Measurements from ENCODE around the gene IQGAP3.

Gene IQGAP3

DNA sequence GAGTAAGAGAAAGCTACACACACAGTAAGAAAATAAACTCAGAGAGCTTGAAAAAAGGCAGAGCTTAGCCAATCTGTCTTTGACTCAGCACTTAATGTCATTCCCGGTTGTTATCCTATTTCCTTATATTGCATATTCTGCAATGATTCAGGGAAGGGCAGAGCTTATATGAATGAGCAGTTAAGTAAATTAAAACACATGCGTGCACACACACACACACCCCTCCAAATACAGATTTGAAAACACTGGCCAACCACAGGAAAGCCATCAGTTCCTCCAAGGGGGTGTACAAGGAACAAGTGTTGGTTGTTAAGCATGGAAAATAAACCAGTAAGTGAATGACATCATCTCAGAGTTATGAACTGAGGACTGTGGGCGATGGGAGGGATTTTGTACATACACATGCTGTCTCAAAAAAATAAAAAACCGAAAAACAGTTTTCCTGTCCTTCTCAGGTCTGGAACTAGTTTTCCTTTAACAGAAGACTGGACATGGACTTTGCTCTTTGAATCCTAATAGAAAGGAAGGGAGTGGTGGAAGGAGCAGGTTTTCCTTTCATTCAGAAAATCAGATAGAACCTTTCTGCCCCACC is 1.0 kb downstream of the IQGAP3 start:
- peak; percentile 85 for DNase-seq (ENCODE audit: low read depth)

DNA sequence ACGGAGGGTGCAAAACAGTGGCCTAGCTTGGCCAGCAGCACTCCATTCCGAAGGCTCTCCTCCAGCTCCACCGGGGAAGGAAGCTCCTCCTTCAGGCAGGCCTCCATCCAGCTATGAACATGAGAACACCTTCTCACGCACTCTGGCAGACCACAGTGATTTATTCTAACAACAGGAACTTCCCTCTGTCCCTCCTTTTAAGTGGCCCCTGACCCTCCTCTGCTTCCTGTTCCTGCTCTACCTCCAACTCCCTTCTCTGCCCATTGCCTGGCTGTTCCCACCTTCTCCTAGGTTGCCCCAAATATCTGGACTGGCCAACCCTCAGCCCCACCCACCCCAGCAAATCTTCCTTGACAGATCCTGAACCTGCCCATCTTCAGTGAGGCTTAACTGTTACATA is 5.9 kb downstream of the IQGAP3 start:
- DNase-seq (ENCODE audit: low read depth) = no peak

DNA sequence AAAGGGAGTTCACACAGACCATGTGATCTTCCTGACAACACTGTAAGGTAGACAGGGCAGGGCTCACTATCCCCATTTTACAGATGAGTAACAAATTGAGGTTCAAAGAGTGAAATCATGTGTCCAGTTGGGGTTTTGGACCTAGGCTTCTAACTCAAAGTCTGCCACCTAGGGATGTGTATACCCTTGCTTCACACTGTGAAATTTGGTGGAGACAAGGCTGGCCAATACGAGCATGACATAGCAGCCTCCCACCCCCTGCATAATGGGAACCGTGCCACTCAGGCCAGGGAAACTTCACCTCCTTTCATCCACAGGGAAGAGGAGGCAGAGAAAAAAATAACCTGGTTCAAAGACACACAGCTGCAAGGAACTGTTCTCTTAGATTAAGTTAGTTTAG is 6.8 kb downstream of the IQGAP3 start:
- no peak for DNase-seq (ENCODE audit: low read depth)

DNA sequence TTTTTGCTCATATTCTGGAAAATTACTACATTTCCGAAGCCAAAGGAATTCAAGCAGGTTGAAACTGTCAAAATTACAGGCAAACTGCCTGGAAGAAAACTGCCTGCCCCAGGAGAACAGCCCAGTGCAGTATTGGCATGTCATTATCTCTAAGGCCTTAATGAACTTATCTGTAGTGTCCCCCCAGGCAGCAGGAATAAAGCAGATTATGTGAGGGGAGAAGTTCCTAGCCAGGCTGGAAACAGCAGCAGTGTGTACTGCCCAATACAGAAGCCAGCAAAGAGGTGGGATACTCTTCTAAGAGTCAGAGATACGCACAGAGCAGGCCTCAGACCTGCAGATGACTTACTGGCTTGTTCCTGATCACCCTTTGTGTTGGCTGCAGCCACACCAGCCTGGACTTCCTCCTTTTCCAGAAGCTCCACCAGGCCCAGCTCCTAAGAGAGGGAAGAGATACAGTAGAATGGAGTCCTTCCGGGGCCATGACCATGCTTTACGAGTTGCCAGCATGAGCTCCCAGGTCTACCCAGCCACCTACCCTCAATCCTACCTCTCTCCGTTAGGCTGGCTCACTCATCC is 11.7 kb downstream of the IQGAP3 start:
- DNase-seq (ENCODE audit: low read depth) = no peak

DNA sequence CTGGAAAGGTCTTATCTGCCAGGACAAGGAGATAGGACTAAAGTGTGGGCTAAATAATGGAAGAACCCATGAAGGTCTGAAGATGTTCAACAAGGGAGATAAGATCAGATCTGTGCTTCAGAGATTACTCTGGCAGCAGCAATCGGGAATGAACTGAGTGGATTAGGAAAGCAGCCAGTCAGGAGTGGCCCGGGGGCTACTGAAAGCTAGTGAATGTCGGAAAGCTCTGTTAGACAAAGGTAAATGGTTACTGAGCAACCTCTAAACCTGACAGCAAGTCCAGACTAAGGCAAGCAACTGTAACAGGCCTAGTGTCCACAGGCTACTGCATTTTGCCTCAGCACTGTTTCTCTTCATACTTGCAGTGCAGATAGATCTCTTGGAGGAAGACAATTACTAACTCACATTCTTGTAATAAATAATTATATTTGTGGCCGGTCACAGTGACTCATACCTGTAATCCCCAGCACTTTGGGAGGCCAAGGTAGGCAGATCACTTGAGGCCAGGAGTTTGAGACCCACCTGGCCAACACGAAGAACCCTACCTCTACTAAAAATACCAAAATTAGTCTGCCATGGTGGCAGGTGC is 12.5 kb downstream of the IQGAP3 start:
- DNase-seq (ENCODE audit: low read depth) = no peak

DNA sequence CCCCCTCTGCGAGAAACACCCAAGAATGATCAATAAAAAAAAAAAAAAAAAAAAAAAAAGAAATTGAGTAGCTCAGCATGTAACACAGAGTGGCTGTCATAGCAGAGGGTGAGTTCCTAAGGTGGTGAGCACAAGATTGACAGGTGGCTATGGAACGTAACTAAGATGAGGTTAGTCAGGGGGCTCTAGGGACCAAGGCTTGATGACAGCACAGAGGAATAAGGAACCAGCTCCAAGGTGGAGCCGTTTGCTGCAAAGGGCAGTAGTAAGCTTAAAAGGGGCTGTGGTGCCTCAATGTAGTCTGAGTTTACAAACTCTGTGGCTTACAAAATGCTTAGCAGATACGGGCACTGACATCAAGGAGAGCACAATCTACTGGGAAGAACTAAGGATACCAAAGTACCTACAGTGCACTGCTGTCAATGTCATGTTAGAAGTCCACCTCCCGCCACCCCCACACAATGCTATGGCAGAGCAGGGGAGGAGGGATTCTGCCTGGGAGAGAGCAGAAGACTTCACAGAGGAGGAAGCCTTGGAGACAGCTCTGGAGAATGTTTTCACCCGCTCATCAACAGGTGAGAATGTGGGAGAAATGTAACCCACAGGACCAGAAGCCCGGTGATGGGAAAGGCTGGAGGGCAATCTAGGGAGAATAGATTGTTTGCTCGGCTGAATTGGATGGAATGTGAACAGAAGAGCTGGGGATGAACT is 13.1 kb downstream of the IQGAP3 start:
- DNase-seq (ENCODE audit: low read depth) = no peak

DNA sequence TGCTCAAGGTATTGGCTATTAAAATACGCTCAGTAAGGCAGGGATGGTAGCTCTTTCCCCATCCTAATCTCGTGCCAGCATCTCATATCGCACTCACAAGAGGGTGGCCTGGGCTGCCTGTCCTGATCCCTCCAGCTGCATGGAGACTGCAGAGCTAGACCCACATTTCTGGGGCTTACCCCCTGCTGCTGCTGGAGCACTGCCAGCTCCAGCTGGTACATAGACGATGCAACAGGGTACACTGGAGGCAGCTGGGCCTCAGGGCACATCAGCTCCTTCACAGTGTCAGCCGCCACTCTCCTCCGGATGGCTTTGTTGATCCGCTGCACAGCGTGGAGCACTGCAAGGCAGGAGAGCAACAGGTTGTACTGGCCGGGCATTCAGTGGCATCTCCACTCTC is 16.0 kb downstream of the IQGAP3 start:
- no peak for DNase-seq (ENCODE audit: low read depth)

DNA sequence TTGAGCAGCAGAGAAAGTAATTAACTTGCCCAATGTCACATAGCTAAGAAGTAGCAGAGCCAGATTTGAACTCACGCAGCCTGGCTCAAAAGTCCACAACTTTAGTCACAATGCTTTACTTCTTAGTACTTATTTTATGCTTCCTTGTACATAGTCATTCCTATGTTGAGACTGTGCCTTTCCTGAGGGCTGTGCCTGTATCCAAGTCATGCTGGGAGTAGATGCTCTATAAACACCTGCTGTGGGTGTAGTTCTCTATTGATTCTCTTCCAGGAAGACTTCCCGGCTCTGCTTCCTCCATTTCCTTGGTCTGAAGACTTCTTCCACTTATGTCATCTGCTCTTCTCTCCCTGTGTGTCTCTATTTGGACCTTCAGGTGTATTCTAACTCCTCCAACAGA is 16.6 kb downstream of the IQGAP3 start:
- DNase-seq (ENCODE audit: low read depth) = no peak

DNA sequence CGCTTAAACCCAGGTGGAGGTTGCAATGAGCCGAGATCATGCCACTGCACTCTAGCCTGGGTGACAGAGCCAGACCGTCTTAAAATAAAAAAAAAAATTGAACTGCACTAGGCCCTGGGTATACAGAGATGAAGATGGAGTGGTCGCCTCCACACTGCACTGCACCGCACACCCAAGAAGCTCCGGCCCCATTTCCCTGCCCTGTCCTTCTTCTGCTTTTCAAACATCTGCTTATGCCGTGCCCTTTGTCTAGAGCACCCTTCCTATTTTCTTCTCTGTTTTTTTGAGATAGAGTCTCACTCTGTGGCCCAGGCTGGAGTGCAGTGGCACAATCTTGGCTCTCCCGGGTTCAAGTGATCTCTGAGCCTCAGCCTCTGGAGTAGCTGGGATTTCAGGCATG is 17.4 kb downstream of the IQGAP3 start:
- no peak for DNase-seq (ENCODE audit: low read depth)

DNA sequence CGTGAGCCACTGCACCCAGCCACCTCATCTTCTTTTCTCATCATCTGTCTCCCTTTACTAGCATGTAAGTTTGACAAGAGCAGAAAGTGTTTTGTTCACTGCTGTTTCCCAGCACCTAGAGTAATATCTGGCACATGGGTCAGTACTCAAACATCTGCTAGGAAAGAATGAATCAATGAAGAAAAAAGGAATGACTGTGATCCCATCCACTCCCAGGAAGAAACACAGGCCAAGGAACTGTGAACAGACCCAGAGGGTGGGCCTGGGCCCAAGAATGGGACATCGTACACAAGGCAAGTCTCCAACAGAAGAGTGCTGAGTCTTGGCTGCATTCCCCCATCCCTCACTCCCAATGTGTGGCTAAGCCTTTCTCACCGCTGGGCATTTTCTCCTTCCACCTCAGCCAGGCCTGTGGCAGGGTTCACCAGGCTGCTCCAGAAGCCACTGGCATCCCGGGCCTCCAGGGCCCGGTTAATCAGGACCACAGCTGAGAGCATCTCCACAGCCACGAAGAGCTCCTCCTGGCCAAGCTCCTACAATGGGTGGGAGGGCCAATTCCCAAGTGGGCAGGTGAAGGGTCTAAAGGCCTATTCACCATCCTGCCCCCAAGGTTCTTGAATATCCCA is 18.4 kb downstream of the IQGAP3 start:
- no peak for DNase-seq (ENCODE audit: low read depth)

DNA sequence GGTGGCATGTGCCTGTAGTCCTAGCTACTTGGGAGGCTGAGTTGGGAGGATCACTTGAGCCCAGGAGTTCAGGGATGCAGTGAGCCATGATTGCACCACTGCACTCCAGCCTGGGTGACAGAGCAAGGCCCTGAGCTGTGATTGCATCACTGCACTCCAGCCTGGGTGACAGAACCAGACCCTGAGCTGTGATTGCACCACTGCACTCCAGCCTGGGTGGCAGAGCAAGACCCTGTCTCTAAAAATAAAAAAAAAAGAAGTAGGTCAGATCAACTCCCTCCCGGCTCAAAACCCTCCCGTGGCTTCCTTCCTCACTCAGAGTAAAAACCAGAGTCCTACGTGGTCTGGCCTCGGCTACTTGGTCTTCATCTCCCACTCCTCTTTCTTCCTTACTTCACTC is 19.4 kb downstream of the IQGAP3 start:
- DNase-seq (ENCODE audit: low read depth) = peak; percentile 6

DNA sequence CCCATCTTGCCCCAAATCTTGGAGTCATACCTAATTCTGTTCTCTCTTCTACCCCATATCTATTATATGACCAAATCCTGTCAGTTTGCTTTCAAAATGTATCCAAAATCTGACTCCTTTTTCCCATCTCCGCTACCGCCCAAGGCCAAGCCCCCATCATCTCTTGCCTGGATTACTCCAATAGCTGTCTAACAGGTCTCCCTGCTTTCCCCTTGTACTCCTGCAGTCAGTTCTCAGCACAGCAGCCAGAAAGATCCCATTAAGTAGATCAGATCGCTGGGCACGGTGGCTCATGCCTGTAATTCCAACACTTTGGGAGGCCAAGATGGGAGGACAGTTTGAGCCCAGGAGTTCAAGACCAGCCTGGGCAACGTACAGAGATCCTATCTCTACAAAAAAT is 19.8 kb downstream of the IQGAP3 start:
- no peak for DNase-seq (ENCODE audit: low read depth)

DNA sequence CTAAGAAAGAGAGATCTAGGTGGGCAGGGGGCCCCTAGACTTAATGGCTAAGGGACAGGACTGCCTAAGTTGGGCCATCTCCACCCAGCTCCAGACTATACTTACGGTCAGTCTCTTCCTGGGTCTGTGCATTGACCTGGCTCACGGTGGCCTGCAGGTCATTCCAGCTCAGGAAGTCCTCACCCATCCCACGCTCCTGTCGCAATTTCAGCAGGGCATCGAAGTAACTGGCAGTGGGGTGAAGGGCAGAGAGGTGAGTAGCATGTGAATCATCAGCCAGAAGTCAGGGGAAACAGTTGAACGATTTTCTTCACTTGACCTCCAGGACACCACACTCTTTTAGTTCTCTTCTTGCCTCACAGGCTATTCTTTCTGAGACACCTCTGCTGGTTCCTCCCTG is 20.5 kb downstream of the IQGAP3 start:
- no peak for DNase-seq (ENCODE audit: low read depth)

DNA sequence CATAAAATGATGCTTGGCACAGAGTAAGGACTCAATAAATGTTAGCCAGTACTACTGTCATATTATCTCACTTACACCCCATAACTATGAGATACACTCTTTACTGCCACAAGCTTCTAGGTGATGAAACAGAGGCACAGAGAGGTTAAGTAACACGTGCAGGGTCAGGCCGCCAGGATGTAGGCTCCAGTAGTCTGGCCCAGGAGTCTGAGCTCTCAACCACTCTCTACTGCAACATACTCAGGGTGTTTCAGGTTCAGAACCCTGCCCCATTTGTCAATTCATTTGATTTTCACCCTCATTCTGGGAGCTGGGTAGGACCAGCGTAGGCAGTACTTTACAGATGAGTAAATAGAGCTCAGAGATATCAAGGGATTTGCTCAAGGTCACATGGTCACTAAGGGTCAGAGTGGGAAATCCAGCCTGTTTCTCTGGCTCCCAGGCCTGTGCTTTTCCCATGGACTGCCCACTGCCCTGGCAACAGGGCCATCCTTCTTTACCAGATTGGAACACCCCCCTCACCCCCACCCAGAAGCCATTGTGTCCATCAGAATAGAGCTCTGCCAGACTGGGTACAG is 21.2 kb downstream of the IQGAP3 start:
- no peak for DNase-seq (ENCODE audit: low read depth)

DNA sequence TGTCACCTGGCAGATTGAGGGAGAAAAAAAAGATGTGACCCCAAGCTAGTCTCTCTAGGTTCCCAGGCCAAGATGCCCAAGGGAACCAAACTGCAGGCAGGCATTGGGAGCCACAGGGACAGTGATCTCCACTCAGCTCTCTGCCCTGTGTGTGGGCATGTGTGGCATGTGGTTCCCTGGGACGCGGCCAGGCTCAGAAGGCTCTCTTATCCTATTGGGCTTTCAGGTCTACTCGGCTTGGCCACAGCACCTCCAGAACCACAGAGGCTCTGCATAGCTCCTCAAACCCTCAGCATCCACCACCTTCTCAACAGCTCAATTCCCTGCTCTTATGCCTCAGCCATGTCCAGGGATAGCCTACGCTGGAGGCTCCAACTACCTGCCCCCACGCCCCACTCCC is 22.0 kb downstream of the IQGAP3 start:
- no peak for DNase-seq (ENCODE audit: low read depth)

DNA sequence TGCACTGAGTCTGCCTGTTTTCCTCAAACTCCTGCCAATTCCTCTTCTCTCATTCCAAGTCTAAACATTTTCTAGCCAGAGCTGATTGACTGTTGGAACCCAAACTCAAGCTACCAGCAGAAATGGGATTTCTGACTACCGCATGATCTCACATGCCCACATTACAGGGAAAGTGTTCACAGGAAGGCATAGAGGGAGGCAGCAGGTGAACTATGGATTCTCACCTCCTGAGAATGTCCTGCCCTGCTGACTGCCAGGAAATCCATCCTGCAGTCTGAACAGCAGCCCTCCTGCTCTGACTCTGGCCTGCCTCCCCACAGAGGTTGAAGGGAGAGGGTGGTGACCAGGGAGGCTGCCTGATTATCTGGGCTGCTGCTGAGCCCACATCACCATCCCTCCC is 22.5 kb downstream of the IQGAP3 start:
- no peak for DNase-seq (ENCODE audit: low read depth)

DNA sequence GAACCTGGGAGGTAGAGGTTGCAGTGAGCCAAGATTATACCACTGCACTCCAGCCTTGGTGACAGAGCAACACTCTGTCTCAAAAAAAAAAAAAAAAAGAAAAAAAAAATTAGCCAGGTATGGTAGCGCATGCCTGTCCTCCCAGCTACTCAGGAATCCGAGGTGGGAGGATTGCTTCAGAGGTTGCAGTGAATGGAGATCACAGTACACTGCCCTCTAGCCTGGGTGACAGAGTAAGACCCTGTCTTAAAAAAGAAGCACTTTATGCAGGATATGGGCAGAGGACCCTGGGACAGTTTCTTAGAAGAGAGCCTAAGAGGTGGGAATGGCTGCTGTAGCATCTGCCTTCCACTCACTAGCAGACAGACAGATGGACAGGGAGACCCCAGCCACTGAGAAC is 23.0 kb downstream of the IQGAP3 start:
- DNase-seq (ENCODE audit: low read depth) = no peak

DNA sequence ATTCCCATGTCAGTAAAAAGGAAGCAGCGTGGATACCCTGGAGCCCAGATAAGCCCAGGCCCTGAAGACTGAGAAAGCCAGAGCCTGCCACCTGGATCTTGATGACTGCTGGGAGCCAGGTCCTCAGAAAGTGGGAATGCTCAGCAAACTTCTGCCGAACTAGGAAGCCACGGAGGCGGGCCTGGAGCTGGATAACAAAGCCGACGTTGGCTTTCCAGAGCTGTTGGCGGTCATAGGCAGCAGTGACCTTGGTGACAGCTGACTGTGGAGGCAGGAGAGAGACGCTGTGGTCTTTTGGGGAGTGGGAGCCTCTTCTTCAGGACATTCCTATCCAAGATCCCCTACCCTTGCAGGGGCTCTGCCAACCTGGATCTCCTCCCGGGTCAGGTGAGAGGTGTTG is 24.4 kb downstream of the IQGAP3 start:
- no peak for DNase-seq (ENCODE audit: low read depth)

DNA sequence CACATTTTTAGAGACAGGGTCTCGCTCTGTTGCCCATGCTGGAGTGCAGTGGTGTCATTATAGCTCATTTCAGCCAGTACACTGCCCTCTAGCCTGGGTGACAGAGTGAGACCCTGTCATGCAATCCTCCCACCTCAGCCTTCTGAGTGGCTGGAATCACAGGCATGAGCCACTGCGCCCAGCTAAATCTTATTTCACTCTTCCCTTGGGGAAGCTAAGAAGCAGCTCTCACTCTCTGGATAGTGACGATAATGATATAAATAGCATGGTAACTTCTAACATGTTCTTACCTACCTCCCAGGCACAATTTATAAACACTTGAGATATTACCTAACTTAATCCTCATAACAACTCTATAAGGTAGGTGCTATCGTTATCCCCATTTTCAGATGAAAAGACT is 24.9 kb downstream of the IQGAP3 start:
- DNase-seq (ENCODE audit: low read depth) = no peak

DNA sequence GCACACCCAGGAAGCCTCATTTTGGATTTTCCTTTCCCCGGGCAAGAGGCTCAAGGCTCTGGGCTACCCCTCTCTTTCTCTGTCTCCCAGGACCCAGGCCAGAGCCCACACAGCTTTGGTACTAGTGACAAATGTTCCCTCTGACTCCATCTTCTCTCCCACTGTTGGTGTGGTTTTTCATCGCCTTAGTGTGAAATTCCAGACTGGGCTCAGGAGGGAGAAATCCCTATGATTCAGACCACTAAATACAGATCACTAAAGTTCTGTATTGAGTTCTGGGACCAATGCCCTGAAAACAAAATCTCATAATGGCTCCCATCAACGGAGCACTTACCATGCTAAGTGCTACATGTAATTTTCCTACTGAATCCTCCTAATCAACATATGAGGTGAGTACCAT is 26.1 kb downstream of the IQGAP3 start:
- DNase-seq (ENCODE audit: low read depth) = no peak

DNA sequence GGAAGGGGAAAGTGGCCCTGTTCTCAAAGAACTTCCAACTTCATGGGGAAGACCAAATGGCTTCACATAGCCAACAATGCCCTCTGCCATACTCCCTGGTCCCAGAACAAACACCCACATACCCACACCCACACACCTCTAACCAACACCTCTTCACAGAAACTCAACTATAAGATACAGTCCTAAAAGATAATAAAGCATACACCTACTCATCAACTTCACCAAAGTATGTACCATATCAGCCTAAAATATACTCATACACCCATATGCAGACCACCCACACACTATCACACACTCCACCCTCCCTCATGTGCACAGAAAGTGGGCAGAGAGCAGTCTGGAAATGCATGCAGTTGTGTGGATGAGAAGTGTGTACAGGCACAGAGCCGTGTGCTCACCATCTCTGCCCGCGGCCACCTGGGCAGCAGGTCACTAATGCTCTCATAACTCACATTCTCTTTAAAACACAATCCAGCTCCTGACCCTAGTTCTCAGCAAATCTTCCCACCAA is 27.7 kb downstream of the IQGAP3 start:
- DNase-seq (ENCODE audit: low read depth) = no peak

DNA sequence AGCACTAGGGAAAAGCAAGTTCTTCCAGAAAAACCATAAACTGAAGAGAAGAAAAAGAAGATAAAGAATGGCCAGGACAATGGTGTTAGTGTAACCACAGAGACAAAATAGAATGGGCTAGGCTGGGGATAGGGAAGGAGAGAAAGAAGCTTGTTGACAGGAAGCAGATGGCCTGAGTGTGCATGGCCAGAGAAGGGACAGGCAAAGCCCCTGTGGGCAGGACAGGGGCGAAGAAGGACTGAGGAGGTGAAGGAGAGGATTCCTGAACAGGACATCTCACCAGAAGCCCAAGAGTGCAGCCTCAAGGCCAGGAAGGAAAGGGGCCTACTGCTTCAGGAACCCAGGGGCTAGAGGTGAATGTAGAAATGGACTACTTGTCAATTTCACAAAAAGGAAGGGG is 29.3 kb downstream of the IQGAP3 start:
- DNase-seq (ENCODE audit: low read depth) = no peak

DNA sequence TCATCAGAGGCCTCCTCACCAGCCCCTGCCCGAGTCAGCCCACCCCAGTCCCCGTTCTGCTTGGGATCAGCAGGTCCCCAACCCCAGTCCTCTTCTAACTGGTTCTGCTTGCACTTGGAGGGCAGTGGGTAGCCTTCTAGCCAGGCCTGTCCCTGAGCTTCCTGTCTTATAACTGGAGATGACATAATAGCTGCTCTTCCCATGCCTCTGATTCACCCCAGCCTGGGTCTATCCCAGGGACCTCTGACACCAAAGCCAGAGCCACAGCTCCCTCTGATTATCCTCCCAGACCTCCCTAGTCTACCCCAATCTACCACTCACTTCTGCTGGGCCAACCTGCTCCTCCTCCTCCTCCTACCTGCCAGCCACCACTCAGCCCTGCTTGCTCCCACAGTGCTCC is 31.4 kb downstream of the IQGAP3 start:
- DNase-seq (ENCODE audit: low read depth) = no peak
